ENCODE data around the gene PLD4.

GRCh38 chr14:104968541-104969401 lies 44.1 kb downstream of the PLD4 start:
- no peak for TF ChIP-seq POLR2A (IDR thresholded peaks at IDR 0.05)
- no peak for TF ChIP-seq CTCF (IDR thresholded peaks at IDR 0.05)
